HEK293T (cell line): ENCODE results near the gene OPCML.

ENCODE experiments used
- ARNT ChIP-seq: fragments of 450-650 bp; IDR thresholded peaks from 2 replicates; pipeline ENCODE4 v1.6.1; 2017; ENCODE audit warnings: mild to moderate bottlenecking
- FOXA1 ChIP-seq: fragments of 450-650 bp; IDR thresholded peaks from 2 replicates; pipeline ENCODE4 v1.6.1; 2016; ENCODE audit warnings: mild to moderate bottlenecking
- FOXM1 ChIP-seq: fragments of 450-650 bp; IDR thresholded peaks from 2 replicates; pipeline ENCODE4 v1.6.1; 2017; ENCODE audit warnings: mild to moderate bottlenecking, borderline replicate concordance
- HDGF ChIP-seq: fragments of 450-650 bp; IDR thresholded peaks from 2 replicates; pipeline ENCODE4 v1.6.1; 2017; ENCODE audit warnings: antibody characterized with exemption, borderline replicate concordance
- SP1 ChIP-seq: fragments of 450-650 bp; IDR thresholded peaks from 2 replicates; pipeline ENCODE4 v1.6.1; 2017
- SUZ12 ChIP-seq: fragments of 450-650 bp; IDR thresholded peaks from 2 replicates; pipeline ENCODE4 v1.6.1; 2016; ENCODE audit warnings: mild to moderate bottlenecking
- TF ChIP-seq, protein P1 (sequence below): fragments of 450-650 bp; IDR thresholded peaks from 2 replicates; pipeline ENCODE4 v1.6.1; 2016

DNA sequence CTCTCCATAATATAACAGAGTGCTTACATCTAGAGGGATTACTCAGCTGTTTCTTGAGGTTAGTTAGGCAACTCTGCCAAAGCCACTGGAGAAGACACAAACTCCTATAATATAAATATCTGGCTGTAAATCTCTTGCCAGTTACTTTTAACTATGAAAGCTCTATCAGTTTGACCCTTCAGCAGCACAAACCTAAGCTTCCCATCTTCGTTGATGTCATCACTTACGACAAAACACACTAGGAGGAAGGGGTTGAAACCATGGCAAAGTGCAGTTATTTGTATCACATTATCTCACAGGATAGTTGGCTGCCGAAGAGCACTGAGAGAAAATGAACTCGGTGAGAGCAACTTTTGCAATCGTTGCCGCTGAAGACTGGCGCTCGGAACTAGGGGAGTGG, 922.1 kb downstream of the OPCML start:
- no peak for TF ChIP-seq ARNT
- TF ChIP-seq, protein P1, sequence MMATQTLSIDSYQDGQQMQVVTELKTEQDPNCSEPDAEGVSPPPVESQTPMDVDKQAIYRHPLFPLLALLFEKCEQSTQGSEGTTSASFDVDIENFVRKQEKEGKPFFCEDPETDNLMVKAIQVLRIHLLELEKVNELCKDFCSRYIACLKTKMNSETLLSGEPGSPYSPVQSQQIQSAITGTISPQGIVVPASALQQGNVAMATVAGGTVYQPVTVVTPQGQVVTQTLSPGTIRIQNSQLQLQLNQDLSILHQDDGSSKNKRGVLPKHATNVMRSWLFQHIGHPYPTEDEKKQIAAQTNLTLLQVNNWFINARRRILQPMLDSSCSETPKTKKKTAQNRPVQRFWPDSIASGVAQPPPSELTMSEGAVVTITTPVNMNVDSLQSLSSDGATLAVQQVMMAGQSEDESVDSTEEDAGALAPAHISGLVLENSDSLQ = no peak
- no peak for TF ChIP-seq HDGF
- no peak for TF ChIP-seq SUZ12
- TF ChIP-seq SP1 = no peak
- no peak for TF ChIP-seq FOXM1
- no peak for TF ChIP-seq FOXA1
